Astrocyte (in vitro differentiated cells and primary cell): Measurements from ENCODE around the gene ITPKB.

ENCODE experiments used
- CTCF ChIP-seq: IDR thresholded peaks from 2 replicates; pipeline ENCODE4 v1.5.1; 2011; ENCODE audit warnings: low read depth, mild to moderate bottlenecking, inconsistent platforms, low read length, moderate library complexity; ENCODE audit not compliant: insufficient read depth
- EZH2 ChIP-seq: IDR thresholded peaks from 2 replicates; pipeline ENCODE4 v1.6.1; 2012; ENCODE audit warnings: mild to moderate bottlenecking, low read length, inconsistent platforms; ENCODE audit not compliant: insufficient read depth

- TF ChIP-seq CTCF (no peak), EZH2 (no peak)
Measured at GRCh38 chr1:226597616-226598454, 141.2 kb downstream of the ITPKB start.
